ENCODE measurements around the gene VASN. TPM values are rescaled to one million over a fixed set of nuclear protein-coding genes. Genes with fewer than 3 reads are reported as not detected.
A peak's percentile ranks its signal among the peaks of the same experiment; 100 is the strongest.

VASN gene
- total and polyA plus RNA-seq, 9 of the 15 experiments (the other 6 are each of a cell fraction or from before 2014, with no cell fraction given): 0.01 to 2.5 (median 0.41) TPM; not detected in 1

- TF ChIP-seq, protein P1, sequence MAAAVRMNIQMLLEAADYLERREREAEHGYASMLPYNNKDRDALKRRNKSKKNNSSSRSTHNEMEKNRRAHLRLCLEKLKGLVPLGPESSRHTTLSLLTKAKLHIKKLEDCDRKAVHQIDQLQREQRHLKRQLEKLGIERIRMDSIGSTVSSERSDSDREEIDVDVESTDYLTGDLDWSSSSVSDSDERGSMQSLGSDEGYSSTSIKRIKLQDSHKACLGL (CRISPR knock-in tag; IDR thresholded peaks at IDR 0.05; ENCODE audit: borderline replicate concordance, poor library complexity, severe bottlenecking): no peak
- TF ChIP-seq HOMEZ (CRISPR knock-in tag; IDR thresholded peaks at IDR 0.05): no peak
- no peak for TF ChIP-seq GABPB1 (CRISPR knock-in tag; IDR thresholded peaks at IDR 0.05)
- TF ChIP-seq, protein P2, sequence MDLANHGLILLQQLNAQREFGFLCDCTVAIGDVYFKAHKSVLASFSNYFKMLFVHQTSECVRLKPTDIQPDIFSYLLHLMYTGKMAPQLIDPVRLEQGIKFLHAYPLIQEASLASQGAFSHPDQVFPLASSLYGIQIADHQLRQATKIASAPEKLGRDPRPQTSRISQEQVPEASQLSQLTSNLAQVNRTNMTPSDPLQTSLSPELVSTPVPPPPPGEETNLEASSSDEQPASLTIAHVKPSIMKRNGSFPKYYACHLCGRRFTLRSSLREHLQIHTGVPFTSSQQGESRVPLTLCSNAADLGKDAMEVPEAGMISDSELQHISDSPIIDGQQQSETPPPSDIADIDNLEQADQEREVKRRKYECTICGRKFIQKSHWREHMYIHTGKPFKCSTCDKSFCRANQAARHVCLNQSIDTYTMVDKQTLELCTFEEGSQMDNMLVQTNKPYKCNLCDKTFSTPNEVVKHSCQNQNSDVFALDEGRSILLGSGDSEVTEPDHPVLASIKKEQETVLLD (IDR thresholded peaks at IDR 0.05): no peak
- no peak for TF ChIP-seq ZNF449 (CRISPR knock-in tag; IDR thresholded peaks at IDR 0.05)
- no peak for TF ChIP-seq MTF1 (CRISPR knock-in tag; IDR thresholded peaks at IDR 0.05; ENCODE audit: borderline replicate concordance)
- no peak for TF ChIP-seq KAT7 (CRISPR knock-in tag; IDR thresholded peaks at IDR 0.05; ENCODE audit: borderline replicate concordance)
- no peak for TF ChIP-seq ZBTB8A (IDR thresholded peaks at IDR 0.05; ENCODE audit: partially characterized antibody)
- TF ChIP-seq SAFB (IDR thresholded peaks at IDR 0.05; ENCODE audit: borderline replicate concordance, low read depth, low read length): peak; percentile 38; the same call in 1 of the 2 replicates
- TF ChIP-seq ZNF146 (CRISPR knock-in tag; IDR thresholded peaks at IDR 0.05; ENCODE audit: unreplicated experiment): no peak
- TF ChIP-seq, protein P3, sequence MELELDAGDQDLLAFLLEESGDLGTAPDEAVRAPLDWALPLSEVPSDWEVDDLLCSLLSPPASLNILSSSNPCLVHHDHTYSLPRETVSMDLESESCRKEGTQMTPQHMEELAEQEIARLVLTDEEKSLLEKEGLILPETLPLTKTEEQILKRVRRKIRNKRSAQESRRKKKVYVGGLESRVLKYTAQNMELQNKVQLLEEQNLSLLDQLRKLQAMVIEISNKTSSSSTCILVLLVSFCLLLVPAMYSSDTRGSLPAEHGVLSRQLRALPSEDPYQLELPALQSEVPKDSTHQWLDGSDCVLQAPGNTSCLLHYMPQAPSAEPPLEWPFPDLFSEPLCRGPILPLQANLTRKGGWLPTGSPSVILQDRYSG (tag; conservative IDR thresholded peaks at IDR 0.05; ENCODE audit: low read depth): no peak
- no peak for TF ChIP-seq E2F5 (CRISPR knock-in tag; IDR thresholded peaks at IDR 0.05)
- TF ChIP-seq ARNT (IDR thresholded peaks at IDR 0.05): no peak
- TF ChIP-seq E2F3 (CRISPR knock-in tag; IDR thresholded peaks at IDR 0.05): no peak
- TF ChIP-seq, protein P4, sequence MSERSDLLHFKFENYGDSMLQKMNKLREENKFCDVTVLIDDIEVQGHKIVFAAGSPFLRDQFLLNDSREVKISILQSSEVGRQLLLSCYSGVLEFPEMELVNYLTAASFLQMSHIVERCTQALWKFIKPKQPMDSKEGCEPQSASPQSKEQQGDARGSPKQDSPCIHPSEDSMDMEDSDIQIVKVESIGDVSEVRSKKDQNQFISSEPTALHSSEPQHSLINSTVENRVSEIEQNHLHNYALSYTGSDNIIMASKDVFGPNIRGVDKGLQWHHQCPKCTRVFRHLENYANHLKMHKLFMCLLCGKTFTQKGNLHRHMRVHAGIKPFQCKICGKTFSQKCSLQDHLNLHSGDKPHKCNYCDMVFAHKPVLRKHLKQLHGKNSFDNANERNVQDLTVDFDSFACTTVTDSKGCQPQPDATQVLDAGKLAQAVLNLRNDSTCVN (CRISPR knock-in tag; IDR thresholded peaks at IDR 0.05): no peak
- peak; percentile 29 for TF ChIP-seq POLR2B (IDR thresholded peaks at IDR 0.05; ENCODE audit: low read depth, partially characterized antibody)
- no peak for TF ChIP-seq NR2C1 (IDR thresholded peaks at IDR 0.05)
- TF ChIP-seq NR2C1 (tag; IDR thresholded peaks at IDR 0.05): no peak
- peak; percentile 42 for TF ChIP-seq TAF1 (IDR thresholded peaks at IDR 0.05; ENCODE audit: control insufficient read depth, extremely low read depth, insufficient read depth, low read length, severe bottlenecking)
- no peak for TF ChIP-seq RNF2 (IDR thresholded peaks at IDR 0.05)
Measured at GRCh38 chr16:4371357-4372000, at the start of gene VASN (continued).

Measured in K562 (cell line).